Activated naive CD4-positive, alpha-beta T cell treated with Interleukin-2 at 50 U/mL for 16 hours (primary cell): Measurements from ENCODE around the gene HACD2.

Experiments used
- DNase-seq: peaks from one replicate; pipeline ENCODE4 v3.0.0-alpha.2; 2020

HACD2 gene

GRCh38 chr3:123564056-123564455 is 20.8 kb downstream of the HACD2 start:
- no peak for DNase-seq

DNA sequence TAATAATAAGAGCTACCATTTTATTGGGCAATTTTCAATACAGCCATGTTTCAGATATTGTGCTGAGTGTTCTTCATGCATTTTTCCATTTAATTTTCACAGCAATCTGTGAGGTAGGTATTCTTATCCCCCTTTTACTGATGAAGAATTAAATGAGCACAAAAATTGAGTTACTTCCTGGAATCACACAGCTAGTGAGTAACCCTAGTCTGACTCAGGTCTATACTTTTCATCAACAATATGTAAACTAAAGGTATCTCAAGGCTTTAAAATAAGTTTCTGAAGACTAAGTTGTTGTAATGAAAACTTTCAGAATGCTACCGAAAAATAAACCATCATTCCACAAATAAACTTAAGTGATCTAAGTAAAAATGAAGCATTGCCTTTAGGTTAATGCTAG is 22.3 kb downstream of the HACD2 start:
- no peak for DNase-seq

- no peak for DNase-seq
Measured at GRCh38 chr3:123561188-123561587, 23.7 kb downstream of the HACD2 start.

GRCh38 chr3:123559040-123559861 is 25.6 kb downstream of the HACD2 start:
- no peak for DNase-seq

DNA sequence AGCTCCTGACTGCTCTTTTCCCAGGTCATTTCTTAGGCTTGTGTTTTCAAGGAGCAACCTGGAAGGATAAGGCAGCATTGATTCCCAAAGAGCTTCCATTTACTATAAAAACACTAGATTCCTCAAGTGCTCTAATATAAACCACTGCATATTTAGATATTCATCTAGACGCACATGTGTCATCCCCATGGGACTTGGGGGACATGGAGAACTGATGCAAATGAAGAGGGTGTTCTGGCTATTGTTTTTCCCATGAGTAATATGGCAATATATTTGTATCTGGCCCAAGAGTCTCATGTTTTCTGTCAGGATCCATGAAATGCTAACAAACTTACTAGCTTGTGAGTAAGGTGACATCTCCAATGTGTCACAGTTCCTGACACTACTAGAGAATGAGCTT is 31.3 kb downstream of the HACD2 start:
- no peak for DNase-seq

GRCh38 chr3:123552768-123553167 is 32.1 kb downstream of the HACD2 start:
- DNase-seq: no peak

- DNase-seq: no peak
Measured at GRCh38 chr3:123552095-123552714, 32.6 kb downstream of the HACD2 start.

DNA sequence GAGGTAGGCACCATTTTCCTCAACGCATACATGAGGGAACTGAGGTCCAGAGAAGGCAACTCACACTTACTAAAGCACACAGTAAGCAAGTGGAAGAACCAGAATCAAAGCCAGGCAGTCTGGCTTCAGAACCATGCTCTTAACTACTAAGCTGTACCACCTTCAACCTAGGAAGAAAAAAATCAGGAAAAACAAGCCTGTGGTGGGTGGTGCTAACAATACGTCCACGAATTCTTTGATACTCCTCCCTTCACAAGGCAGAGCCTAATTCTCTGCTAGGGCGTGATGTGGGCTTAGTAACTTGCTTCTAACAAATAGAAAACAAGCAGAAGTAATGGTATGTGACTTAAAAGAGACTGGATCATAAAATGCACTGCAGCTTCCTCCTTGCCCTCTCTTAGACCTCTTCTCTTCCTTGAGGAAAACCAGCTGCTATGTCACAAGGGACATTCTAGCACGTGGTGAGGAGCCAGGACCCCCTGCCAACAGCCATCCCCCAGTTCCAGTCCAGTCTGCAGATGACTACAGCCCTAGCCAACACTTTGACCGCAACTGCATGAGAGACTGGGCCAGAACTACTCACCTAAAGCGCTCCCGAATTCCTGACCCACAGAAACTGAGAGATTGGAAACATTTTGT is 36.9 kb downstream of the HACD2 start:
- no peak for DNase-seq

- no peak for DNase-seq
Measured at GRCh38 chr3:123546133-123546755, 38.6 kb downstream of the HACD2 start.

GRCh38 chr3:123543950-123544349 is 40.9 kb downstream of the HACD2 start:
- DNase-seq: no peak

GRCh38 chr3:123540285-123540684 is 44.6 kb downstream of the HACD2 start:
- no peak for DNase-seq

- DNase-seq: no peak
Measured at GRCh38 chr3:123536153-123536895, 48.5 kb downstream of the HACD2 start.

GRCh38 chr3:123535580-123535979 is 49.3 kb downstream of the HACD2 start:
- DNase-seq: no peak

DNA sequence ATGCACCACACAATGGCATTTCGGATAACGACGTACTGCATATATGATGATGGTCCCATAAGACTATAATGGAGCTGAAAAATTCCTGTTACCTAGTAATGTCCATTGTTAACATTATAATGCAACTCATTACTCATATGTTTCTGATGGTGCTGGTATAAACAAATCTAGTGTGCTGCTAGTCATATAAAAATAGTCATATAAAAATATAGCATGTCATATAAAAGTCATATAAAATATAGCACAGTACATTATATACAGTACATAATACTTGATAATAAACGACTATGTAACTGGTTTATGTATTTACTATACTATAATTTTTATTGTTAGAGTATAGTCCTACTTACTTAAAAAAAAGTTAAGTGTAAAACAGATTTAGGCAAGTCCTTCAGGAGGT is 50.6 kb downstream of the HACD2 start:
- no peak for DNase-seq

DNA sequence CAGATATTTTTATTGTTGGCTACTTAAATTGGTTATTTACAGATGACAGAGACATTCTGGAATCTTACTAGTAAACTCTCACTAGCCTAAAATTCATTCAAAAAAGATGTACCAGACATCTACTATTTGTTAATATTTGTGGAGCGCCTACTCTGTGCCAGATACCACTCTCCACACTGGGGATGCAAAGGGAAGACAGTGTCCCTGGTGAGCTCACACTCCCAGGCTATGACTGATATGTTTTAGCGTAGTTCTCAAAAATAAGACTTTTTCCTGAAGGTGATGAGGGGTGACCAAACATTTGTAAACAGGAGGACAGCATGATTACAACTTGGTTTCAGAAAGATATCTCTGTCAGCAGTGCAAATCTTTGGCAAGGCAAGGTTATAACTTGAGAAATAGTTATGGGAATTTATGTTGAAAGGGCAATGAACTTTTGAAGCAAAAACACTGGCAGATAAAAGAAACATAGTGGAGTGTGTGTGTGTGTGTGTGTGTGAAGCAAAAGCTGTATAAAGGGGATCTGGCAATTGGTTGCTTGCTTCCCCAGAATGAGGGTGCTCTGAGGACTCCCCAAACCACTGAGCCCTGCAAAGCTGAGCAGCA is 51.2 kb downstream of the HACD2 start:
- no peak for DNase-seq

GRCh38 chr3:123528130-123528529 is 56.7 kb downstream of the HACD2 start:
- DNase-seq: no peak

DNA sequence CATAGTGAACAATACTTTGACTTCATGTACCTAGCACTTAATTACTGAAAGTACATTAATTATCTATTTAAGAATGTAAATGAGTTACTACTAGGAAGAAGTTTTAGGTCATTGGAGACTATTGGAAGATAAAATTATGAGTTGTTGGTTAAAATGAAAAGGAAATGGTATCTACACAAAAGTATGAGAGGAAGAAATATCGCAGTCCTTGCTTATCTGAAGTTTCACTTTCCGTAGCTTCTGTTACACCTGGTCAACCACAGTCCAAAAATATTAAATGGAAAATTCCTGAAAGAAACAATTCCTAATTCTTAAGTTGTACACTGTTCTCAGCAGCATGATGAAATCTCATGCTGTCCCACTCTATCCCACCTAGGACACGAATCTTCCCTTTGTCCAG is 57.8 kb downstream of the HACD2 start:
- no peak for DNase-seq

GRCh38 chr3:123526474-123526873 is 58.4 kb downstream of the HACD2 start:
- DNase-seq: no peak

DNA sequence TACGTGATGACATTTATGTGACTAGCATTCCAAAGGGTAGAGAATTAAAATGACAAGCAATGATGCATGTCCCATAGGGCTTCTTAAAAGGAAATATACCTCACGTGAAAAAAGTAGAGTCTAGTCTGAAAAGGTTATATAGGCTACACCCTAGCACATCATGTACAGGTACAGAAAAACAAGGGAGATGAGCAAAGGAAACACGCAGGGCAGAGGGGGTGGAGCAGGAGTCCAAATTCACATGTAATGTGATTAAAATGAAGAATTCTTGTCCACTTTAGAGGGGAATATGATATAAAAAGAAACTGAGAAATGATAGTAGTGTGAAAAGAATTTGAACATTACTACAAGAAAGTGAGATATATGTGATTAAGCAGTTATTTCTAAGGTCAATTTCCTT is 59.4 kb downstream of the HACD2 start:
- no peak for DNase-seq

DNA sequence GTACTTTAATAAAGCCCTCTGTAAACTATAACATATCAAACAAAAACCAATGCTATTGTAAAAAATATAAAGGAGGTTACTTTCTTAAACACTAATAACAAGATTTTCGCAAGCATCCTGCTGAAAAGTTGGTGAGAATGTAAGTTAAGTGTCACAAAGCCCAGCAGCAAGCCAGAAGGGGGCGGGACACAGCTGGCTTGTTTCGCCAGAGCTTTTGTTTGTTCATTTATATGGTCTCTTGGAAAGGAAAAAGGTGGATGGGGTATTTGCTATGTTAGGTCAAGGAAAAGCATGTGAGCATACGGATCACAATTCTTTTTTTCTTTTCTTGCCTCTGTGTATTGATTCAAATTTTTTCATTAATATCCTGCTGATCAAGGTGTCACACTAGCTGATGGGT is 59.9 kb downstream of the HACD2 start:
- no peak for DNase-seq

- DNase-seq: no peak
Measured at GRCh38 chr3:123523023-123523412, 61.8 kb downstream of the HACD2 start.

- no peak for DNase-seq
Measured at GRCh38 chr3:123522320-123523022, 62.4 kb downstream of the HACD2 start.
